GM04504 (cell line): ENCODE data around the gene UNC13B.

Source experiments
- DNase-seq: peaks from one replicate; pipeline ENCODE4 v3.0.0-alpha.2; 2012; ENCODE audit warnings: low read depth

UNC13B gene

DNA sequence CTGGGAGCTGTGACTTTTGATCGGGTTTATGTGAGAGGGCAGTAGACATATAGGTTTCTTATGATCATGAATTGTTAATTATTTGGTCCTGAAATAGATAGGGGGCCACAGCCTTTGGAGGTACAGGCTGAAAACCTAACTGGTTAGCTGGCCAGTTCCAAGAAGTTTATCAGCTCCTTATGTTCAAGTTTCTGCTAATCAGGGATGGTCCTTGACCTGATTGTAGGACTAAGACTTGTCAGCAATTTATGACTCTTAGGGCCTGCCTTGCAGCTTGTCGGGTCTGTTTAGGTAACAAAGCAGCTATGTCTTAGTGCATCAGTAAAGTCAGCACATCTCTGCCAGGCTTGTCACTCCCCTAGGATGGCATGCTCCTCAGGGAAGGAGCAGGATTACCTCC, 176.3 kb downstream of the UNC13B start:
- DNase-seq = no peak

DNA sequence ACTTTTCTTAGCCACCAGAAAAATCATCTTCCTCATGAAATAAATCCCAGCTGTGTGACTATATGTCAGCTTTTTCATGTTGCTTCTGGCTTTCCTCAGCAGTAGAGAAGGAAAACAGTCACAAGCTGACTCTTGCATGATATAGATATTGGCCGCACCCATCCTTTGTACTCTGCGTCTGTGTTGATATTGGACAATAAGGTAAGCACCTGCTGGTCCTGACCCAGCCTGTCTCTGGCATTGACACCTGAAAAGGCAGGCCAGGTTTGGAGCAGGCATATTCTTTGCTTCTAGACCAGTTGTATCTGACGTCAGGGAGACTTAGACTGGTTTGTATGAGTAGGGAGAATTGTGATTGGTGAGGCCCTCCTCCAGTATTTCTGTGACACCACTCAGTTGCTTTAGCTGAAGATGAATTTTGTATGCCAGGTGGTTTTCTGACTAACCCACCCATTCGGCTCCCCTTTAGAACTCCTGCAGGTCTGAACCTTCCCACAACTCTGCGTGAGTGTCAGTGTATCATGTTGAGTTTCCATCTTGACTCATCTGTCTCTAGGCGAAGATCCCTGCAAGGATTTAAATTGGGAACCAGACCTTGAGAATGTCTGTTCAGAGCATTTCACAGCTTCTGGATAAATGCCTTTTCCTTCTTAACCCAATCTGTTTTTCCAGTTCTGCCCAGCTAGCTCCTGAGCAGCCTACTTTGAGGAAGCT, 176.9 kb downstream of the UNC13B start:
- DNase-seq = no peak

DNA sequence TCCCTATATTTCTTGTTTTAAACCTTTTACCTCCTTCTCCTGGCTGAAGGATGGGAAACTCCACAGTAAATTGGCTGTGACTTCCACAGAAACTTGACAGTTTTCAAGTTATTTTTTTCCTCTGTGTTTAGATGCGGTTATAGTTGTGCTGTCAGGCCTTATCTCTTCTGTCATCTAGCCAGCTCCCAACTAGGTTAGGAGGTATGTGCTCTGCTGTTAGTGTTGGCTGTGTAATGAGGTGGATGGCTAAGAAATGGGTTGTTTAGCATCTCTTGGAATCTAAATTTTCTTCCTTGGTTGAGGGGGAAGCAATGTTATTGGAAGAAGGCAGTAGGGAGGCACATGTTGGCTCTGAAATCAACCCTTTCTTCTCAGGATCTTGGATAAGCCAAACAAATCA, 178.2 kb downstream of the UNC13B start:
- no peak for DNase-seq

DNA sequence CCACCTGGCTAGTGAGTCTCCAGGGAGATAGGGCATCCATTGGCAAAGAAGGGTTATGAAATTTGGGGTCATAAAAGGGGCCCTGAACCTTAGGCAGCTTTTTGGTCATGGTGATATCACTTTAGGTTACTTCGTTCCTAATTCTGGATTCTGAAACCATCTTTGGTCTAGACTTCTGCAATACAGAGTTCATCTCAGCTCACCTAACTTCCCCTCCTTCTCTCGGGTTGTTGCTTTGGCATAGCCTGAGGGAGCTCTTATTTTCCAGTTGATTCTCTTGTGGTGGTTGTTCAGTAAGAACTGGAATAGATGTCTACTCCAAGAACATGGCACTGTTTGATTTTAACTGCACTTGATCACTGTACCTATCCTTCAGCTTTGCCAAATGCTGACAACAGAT, 179.2 kb downstream of the UNC13B start:
- no peak for DNase-seq

DNA sequence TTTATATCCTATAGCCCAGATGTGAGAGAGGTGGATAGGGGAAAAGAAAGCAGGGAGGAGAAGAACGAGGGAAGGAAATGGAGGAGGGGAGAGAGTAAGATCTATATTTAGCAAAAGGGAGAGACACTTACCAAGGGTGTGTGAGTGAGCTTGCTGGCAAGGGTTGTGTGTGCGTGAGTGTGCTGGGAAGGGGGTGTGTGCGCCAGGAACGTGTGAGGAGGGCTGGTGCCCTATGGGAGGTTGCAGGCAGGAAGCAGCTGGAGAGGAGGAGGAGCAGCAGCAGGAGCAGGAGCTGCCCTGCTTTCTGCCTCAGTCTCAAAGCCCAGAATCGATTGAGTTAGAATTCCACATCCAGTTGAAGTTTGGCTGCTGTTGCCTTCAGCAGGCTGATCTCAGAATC, 179.8 kb downstream of the UNC13B start:
- peak; percentile 55 for DNase-seq

DNA sequence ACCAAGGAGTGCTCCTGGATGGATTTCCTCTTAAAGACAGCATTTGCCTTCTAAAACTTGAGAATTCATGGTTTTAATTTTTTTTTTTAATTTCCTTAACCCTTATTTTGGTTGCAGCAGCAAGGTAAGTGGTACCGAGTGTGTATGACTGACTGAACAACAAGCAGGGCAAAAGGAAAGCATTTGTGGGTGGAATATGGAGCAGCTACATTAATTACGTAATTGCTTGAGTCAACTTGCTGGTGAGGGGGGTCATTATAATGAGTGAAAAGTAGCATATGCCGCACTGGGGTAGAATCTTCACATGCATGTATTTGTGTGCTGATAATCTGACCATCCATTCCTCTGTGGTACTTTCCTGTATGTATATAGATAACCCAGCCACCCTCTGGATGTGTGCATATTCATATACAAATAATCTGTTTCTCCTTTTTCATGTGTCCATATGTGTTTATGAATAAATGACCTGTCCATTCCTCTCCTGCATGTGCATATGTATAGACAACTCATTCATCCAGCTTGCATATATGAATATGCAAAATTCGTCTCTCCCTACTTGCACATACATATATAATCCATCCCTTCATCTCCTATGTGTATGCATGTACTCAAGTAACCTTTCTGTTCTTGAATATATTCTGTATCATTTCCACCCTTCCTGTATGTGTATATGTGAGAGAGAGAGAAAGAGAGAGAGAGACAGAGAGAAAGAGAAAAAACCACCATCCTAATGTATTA, 180.6 kb downstream of the UNC13B start:
- DNase-seq = no peak

DNA sequence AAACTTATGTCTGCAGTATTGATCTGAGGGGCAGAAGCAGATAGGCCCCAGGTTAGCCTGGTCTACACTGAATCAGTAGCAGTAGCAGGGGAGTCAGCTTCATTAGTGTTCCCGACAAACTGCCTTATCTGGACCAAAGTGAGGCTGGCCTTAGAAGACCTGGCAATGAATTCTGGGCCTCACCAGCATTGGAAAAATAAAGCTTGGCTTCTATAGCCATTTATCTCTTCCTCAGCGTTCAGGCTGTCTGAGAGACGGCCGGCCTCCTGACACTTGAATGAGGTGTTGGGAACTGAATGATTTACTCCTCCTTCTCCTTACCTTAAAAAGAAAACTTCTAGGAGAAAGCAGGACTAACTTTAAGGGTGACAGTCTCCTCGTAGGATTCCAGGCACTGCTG, 186.3 kb downstream of the UNC13B start:
- DNase-seq = no peak

DNA sequence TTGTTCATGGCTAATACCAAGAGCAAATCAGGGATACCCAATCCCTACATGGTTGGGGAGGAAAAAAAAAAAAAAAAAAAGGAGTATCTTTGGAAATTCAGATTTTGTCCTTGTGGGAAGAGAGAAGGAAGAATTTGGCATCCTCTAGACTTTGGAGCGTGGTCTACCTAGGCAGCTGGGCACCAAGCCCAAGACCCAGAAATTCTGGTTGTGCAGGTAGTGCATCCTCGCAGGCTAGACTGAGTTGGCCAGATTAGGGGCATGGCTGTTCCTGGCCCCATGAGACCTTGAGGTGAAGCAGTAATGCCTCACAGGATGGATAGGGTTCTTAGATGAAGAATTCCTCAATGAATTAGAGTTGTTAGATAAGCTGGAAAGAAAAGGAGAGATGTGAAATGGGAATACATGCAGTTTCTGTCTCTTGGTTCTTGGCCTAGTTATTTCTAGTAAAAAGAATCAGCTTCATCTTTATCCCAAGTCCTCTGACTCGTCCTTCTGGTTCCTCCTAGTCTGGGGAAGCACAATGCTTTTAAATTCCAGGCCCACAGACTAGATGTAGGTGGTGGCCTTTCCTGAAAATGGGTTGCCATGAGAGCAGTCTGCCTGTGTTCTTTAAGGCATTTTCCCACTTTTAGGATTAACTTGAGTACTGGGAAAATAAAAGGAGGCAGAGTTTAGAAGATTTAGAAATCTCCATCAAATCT, 187.6 kb downstream of the UNC13B start:
- no peak for DNase-seq

DNA sequence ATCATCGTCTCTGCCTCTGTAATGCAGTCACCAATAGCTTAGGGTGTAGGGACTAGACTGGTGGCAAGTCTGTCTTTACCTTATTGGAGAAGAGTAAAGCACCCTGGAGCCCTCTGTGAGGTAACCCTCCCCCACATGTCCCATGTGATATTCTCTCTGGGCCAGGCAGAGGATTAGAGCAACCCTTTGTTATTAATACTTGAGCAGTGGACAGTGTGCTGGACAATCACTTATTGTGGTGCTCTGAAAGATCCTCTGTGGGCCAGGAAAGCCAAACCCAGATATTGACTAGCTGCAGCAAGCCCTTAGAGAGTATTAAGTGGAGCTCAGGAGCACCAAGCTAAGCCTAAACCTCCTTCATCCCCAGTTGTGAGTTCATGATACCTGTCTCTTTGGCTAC, 188.4 kb downstream of the UNC13B start:
- no peak for DNase-seq

DNA sequence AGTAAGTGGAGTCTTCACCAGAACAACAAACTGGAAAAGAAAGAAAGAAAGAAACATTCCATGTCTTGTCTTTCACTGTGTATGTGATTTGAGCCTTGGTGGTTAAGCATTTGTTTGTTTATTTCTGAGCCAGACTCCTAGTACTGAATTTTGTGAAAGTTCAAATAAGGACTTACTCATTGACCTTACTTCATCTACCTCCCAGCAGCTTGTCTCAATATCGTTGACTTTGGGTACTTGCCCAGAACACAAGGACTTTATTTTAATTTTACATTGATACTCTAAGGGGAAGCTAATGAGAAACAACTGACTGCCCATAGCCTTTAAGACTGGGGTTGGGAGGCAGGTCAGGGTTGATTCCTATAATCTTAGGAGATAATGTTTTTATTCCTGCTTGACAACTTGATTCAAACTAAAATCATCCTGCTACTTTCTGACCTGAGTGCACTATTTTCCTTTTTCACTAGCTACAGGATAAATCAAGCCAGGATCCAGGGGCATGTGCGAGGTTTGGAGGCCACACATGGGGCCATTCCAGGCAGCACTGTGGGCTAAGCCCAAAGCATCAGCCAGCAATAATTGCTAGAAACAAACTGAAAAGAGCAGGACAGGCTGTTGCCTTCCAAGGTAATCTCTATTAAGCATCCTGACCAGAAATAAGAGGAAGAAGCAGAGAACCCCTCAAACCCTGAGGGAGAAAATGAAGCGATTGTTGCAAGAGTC, 189.2 kb downstream of the UNC13B start:
- no peak for DNase-seq

DNA sequence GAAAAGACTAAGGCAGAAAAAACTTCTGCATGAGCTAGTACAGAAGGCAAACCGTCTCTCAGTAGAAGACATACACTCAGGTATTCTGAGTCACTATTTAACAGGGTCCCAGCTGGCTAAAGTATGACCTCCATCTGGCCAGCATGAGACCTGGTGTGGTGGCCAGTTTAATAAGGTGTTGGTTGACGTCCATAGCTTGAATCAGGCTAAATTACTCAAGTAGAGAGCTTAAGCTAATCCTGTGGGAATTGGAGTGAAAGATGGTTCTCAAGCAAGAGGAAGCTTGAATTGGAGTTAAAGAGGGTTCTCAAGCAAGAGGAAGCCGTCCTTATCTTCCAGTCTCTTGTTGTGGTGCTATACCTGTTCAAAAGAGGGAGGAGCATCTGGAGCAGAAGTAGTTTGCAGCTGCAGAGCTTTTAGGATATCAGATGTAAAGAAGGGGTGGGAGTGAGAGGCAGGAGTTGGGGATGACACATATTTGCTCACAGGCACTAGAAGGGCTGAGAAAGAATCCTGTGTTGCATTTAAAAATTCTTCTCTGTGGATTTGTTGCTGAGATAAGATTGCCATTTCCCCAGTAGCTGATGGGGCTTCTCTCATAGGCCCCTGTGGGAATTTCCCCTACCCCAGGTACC, 192.0 kb downstream of the UNC13B start:
- DNase-seq = no peak

DNA sequence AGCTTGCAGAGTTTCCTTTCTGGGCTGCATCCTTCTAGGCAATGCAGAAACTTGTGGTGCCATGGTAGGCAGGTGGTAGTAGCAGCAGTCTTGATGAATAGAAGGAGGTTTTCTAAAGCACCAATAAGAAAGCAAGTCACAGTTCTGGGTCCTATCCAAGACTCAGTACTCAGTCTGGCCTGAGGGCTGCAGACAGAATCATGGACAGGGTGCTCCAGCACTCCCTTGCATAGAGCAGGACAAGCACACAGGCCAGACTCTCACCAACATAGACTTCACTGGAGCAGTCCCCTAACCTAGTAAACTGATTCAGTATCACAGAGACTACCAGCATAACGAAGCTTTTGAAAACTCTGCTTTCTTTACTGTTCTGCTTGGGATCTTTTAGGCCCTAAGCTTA, 194.1 kb downstream of the UNC13B start:
- DNase-seq = no peak

DNA sequence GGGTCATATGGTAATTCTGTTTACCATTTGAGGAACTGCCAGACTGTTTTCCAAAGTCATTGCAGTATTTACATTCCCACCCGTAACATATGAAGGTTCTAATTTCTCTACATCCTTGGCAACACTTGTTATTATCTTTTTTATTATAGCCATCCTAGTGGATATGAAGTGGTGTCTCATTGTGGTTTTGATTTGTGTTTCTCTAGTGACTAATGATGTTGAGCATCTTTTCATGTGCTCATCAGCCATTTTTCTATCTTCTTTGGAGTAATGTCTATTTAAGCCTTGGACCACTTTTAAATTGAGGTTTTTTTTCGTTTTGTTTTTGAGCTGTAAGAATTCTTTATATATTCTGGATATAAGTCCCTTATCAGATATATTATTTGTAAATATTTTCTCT, 195.3 kb downstream of the UNC13B start:
- DNase-seq = no peak

DNA sequence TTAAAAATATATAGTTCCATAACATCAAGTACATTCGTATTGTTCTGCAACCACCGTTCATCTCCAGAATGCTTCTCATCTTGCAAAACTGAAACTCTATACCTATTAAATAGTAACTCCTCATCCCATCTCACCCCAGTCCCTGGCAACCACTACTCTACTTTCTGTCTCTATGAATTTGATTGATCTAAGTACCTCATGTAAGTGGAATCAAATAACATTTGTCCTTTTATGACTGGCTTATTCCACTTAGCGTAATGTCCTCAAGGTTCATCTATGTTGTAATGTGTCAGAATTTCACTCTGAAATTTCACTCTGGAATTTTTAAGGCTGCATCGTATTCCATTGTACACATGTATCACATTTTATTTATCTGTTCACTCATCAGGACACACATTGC, 196.0 kb downstream of the UNC13B start:
- no peak for DNase-seq

DNA sequence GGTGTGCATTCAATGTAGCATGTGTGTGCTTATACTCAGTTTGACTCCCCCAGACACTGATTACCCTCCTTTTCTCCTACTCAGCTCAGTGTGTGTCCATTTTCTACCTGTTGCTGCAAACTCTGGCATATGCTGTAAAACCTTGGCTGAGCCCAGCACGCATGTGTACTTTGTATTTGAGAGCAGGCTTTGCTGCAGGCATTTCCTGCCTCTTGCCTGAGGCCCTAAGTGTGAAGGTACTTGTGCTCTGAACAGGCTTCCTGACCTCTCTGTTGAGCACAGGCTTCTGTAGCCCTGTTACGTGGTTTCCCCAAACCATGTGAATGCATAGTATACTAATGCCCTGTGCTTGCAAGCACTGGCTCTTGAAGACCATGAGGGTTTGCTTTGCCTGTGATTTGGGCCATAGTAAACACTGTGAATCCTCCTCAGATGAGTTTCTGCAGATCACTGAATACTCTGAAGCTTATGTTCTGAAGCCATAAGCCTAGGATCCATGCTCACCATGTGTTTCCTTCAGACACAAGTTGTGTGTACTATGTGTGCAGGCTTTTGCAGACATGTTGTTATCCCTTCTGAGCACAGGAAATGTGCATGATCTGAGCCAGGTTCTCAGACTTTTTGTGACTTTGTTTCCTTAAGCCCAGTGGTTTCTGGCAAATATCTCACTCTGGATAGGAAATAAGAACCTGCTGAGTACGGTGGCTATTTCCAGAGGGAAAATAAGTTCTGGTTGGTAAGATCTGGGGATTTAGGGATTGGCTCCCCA, 203.2 kb downstream of the UNC13B start:
- DNase-seq = no peak

DNA sequence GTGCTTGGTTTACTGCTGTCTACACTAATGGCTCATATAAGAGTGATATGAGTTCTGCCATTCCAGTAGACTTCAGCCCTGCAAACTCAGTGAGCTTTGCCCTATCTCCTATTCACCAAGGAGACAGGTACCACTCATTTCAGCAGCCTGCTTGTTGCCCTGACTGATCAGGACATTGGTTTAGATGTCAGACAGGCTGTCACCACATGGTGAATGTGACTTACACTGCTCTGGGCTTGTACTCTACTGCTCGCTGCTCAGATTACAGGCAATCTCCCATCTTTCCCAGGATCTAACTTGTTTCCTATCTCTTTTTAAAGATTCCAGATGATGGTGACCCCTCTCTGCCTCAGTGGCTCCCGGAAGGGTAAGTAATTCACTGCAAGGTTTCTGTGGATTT, 204.8 kb downstream of the UNC13B start:
- no peak for DNase-seq

DNA sequence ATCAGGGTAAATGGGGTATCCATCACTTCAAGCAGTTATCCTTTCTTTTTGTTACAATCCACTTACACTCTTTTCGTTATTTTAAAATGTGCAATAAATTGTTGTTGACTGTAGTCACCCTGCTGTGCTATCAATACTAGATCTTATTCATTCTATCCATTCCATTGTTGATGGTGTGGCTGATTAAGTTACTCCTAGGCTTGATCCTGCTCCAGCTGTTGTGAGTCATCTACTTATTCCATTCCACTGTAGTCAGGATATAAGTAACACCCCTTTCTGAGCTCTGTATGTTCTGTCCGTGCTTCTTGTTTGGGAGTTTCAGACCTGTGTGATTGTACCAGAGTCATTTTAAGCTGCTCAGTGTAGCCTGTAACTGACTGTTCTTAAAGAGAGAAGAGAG, 205.6 kb downstream of the UNC13B start:
- peak; percentile 69 for DNase-seq

DNA sequence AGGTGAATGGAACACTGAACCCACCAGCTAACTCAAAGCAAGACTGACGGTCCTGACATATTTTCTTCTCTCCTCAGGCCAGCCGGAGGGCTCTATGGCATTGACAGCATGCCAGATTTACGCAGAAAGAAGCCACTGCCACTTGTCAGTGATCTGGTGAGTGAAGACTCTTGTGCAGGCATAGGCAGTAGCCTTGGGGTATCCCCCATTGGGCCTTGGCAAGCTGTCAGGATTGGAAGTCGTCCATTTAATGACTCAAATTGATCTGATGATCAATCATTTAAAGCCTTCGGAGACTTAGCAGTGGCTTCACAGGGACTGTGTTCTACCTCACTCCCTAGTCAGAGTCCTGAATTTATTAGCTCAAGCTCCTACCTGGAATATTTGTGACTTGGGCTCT, 208.4 kb downstream of the UNC13B start:
- DNase-seq = no peak

DNA sequence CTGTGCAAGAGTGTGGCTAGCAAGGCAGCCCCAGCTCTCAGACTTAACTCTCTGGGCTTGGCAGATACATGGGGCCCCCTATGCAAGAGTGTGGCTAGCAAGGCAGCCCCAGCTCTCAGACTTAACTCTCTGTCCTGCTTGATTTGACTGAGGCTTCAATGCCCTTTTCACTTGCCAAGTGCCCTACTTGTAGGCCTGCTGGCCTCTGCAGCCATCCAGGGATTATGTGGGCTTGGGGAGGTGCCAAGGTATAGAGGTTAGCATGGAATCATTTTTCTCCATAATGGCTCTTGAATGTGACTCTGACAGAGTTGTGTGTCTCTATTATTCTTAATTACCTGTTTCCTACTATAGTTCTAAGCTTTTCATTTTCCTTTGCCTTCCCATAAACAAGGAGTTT, 212.6 kb downstream of the UNC13B start:
- no peak for DNase-seq

DNA sequence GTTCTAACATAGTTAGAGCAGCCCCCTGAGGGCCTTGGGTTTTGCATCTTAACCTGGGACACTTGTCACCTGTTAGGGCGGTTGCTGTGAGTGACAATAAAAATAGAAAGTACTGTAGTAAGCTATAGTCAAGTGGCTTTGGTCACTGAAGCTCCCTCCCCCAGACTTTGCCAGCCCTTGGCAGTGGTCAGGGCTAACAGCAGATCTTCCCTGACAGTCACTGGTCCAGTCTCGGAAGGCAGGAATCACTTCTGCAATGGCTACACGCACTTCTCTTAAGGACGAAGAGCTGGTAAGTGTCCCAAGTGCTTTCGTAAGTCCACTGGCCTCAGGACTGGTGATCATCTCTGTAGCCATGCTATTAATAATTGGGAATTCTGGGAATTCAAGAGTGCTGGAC, 213.1 kb downstream of the UNC13B start:
- DNase-seq = no peak

DNA sequence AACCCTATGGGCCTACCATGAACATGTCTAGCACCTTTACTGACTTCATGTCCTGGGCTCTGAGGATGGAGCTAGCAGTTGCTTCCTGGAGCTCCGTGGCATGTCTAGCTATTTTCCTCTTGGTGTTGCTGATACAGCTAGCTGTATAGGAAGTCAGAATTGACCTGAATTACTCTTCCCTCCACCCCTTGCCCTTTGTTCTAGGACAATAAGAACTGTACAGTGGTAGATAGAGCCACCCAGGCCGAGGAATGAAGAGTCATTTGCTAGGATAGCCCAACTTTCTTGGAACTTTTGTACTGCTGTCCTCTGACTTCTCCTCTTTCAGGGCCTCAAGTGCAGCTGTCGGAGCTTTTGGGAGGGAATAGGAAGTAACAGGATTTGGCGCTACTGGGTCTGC, 218.2 kb downstream of the UNC13B start:
- no peak for DNase-seq
